ENCODE results near the gene TMEM131. TPM values are rescaled to one million over a fixed set of nuclear protein-coding genes. Genes with fewer than 3 reads are reported as not detected.

Gene TMEM131
- total RNA-seq, 5 donors from 2014 or later (not counting 1 experiment from before 2014, with no cell fraction given): 39.3 to 43.9 (median 41.1) TPM

GRCh38 chr2:98004047-98004446 lies 8.3 kb upstream of the TMEM131 start:
- H3K27me3 ChIP-seq (replicated peaks in 1 of 2; ENCODE audit: control insufficient read depth in 2 of 2, extremely low read depth in 1 of 2, insufficient read depth in 2 of 2, low read length in 1 of 2): peaks cover 0 to 3% of the 10 kb centered on the region in 2 experiments
- no peak overlapping the region for H3K27ac ChIP-seq (ENCODE audit: low read length)
- Mint-ChIP-seq H3K27ac (no peak overlapping the region), H3K36me3 (no peaks in the 10 kb centered on the region), H3K4me3 (no peak overlapping the region), H3K9me3 (no peaks in the 10 kb centered on the region), H3K27me3 (no peaks in the 10 kb centered on the region), H3K4me1 (no peaks in the 10 kb centered on the region)
- no peaks in the 10 kb centered on the region for H3K9me3 ChIP-seq
- ChIA-PET POLR2A (no interaction called here), CTCF (no interaction called here)
- no peak overlapping the region for H3K4me3 ChIP-seq (ENCODE audit: control insufficient read depth in 1 of 2, extremely low read depth in 1 of 2, low read length in 1 of 2)
- no CpG with 5 or more reads among the region's 2 CpGs for WGBS (ENCODE audit: insufficient coverage)
- DNase-seq (no peak), ATAC-seq (replicated peaks in 1 of 4) (no peak)
- no peaks in the 10 kb centered on the region for H3K36me3 ChIP-seq (ENCODE audit: control insufficient read depth in 2 of 2, extremely low read depth in 1 of 2, insufficient read depth in 1 of 2, low read length in 1 of 2)
- no peaks in the 10 kb centered on the region for H3K4me1 ChIP-seq (ENCODE audit: control insufficient read depth in 1 of 2, extremely low read depth in 1 of 2, insufficient read depth in 2 of 2, low read length in 2 of 2)

GRCh38 chr2:97999536-97999935 lies 3.8 kb upstream of the TMEM131 start:
- ChIA-PET CTCF (no interaction called here), POLR2A (interaction anchor here in 1 of 2 donors (0.5 kb wide), 1 partner anchor 58 kb away, joined by 3 read pairs; no protein-coding TSS in a partner anchor)
- Mint-ChIP-seq H3K36me3 (no peaks in the 10 kb centered on the region), H3K27ac (no peak overlapping the region), H3K4me1 (peaks cover 5 to 9% (median 7%) of the 10 kb centered on the region in 3 donors), H3K4me3 (no peak overlapping the region), H3K27me3 (no peaks in the 10 kb centered on the region), H3K9me3 (no peaks in the 10 kb centered on the region)
- WGBS (ENCODE audit: insufficient coverage): 94% methylated on average over 2 of the region's 3 CpGs
- DNase-seq (no peak), ATAC-seq (replicated peaks in 1 of 4) (no peak)
- Histone ChIP-seq H3K27ac (ENCODE audit: low read length) (no peak overlapping the region), H3K4me3 (ENCODE audit: control insufficient read depth in 1 of 2, extremely low read depth in 1 of 2, low read length in 1 of 2) (no peak overlapping the region), H3K36me3 (ENCODE audit: control insufficient read depth in 2 of 2, extremely low read depth in 1 of 2, insufficient read depth in 1 of 2, low read length in 1 of 2) (no peaks in the 10 kb centered on the region), H3K9me3 (no peaks in the 10 kb centered on the region), H3K27me3 (replicated peaks in 1 of 2; ENCODE audit: control insufficient read depth in 2 of 2, extremely low read depth in 1 of 2, insufficient read depth in 2 of 2, low read length in 1 of 2) (no peaks in the 10 kb centered on the region), H3K4me1 (ENCODE audit: control insufficient read depth in 1 of 2, extremely low read depth in 1 of 2, insufficient read depth in 2 of 2, low read length in 2 of 2) (peaks cover 3 to 8% of the 10 kb centered on the region in 2 experiments)

DNA sequence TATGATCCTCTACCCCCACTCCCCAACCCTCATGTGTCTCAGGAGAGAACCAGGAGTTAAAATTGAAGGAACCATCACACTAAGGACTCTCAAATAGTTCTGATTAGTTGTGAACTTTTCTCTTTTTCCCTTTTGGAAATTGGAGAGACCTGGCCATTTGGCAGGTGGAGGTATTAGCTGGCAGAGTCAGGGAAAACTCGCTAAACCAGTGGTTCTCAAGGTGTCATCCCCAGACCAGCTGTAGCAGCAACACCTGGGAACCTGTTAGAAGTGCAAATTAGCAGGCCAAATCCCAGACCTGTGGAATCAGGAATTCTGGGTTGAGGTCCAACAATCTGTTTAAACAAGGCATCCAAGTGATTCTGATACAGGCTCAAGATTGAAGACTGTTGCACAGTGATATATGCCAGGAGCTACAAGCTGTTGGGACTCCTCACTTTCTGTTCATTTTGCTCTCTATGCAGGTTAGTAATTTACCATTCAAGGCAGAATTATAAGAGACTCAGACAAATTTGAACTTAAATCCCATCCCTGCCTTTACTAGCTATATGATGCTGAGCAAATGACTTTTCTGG lies 2.8 kb upstream of the TMEM131 start:
- Histone ChIP-seq H3K4me1 (ENCODE audit: control insufficient read depth in 1 of 2, extremely low read depth in 1 of 2, insufficient read depth in 2 of 2, low read length in 2 of 2) (peaks cover 12 to 13% of the 10 kb centered on the region in 2 experiments), H3K36me3 (ENCODE audit: control insufficient read depth in 2 of 2, extremely low read depth in 1 of 2, insufficient read depth in 1 of 2, low read length in 1 of 2) (no peaks in the 10 kb centered on the region), H3K9me3 (no peaks in the 10 kb centered on the region), H3K27me3 (replicated peaks in 1 of 2; ENCODE audit: control insufficient read depth in 2 of 2, extremely low read depth in 1 of 2, insufficient read depth in 2 of 2, low read length in 1 of 2) (no peaks in the 10 kb centered on the region), H3K27ac (ENCODE audit: low read length) (no peak overlapping the region), H3K4me3 (ENCODE audit: control insufficient read depth in 1 of 2, extremely low read depth in 1 of 2, low read length in 1 of 2) (no peak overlapping the region)
- Mint-ChIP-seq H3K27ac (no peak overlapping the region), H3K27me3 (no peaks in the 10 kb centered on the region), H3K36me3 (no peaks in the 10 kb centered on the region), H3K4me3 (no peak overlapping the region), H3K4me1 (peaks cover 15 to 19% (median 17%) of the 10 kb centered on the region in 3 donors), H3K9me3 (no peaks in the 10 kb centered on the region)
- ChIA-PET CTCF (no interaction called here), POLR2A (no interaction called here)
- DNase-seq: no peak
- WGBS (ENCODE audit: insufficient coverage): 83% methylated on average over 1 of the region's 1 CpG
- no peak for ATAC-seq (replicated peaks in 1 of 4)

- Histone ChIP-seq H3K4me3 (ENCODE audit: control insufficient read depth in 1 of 2, extremely low read depth in 1 of 2, low read length in 1 of 2) (no peak overlapping the region), H3K4me1 (ENCODE audit: control insufficient read depth in 1 of 2, extremely low read depth in 1 of 2, insufficient read depth in 2 of 2, low read length in 2 of 2) (peaks cover 12 to 19% of the 10 kb centered on the region in 2 experiments), H3K27me3 (replicated peaks in 1 of 2; ENCODE audit: control insufficient read depth in 2 of 2, extremely low read depth in 1 of 2, insufficient read depth in 2 of 2, low read length in 1 of 2) (no peaks in the 10 kb centered on the region), H3K36me3 (ENCODE audit: control insufficient read depth in 2 of 2, extremely low read depth in 1 of 2, insufficient read depth in 1 of 2, low read length in 1 of 2) (no peaks in the 10 kb centered on the region), H3K9me3 (no peaks in the 10 kb centered on the region), H3K27ac (ENCODE audit: low read length) (no peak overlapping the region)
- CTCF ChIA-PET: no interaction called here
- H3K27ac Mint-ChIP-seq: no peak overlapping the region
- no peak for DNase-seq
- POLR2A ChIA-PET: no interaction called here
- no peaks in the 10 kb centered on the region for H3K9me3 Mint-ChIP-seq
- H3K27me3 Mint-ChIP-seq: no peaks in the 10 kb centered on the region
- ATAC-seq (replicated peaks in 1 of 4): no peak
- H3K36me3 Mint-ChIP-seq: no peaks in the 10 kb centered on the region
- H3K4me3 Mint-ChIP-seq: no peak overlapping the region
- 100% methylated on average over 1 of the region's 8 CpGs for WGBS (ENCODE audit: insufficient coverage)
- peaks cover 22 to 25% (median 24%) of the 10 kb centered on the region in 3 donors for H3K4me1 Mint-ChIP-seq
Observed at GRCh38 chr2:97997784-97998392, 2.1 kb upstream of the TMEM131 start.

DNA sequence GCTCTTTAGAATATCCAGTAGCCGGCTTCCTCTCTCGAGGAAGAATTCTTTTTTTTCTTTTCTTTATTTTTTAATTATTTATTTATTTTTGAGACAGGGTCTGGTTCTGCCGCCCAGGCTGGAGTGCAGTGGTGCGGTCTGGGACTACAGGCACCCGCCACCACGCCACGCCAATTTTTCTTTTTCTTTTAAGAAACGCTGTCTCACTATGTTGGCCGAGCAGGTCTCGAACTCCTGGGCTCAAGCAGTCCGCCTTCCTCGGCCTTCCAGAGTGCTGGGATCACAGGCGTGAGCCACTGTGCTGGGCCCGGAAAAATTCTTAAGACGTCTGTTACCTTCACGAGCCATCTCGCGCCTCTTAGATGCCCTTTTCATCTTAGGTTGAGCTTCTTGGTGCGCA lies 931 bp upstream of the TMEM131 start:
- ATAC-seq (replicated peaks in 1 of 4): no peak
- POLR2A ChIA-PET: no interaction called here
- H3K27me3 Mint-ChIP-seq: no peaks in the 10 kb centered on the region

GRCh38 chr2:97995026-97995733 lies 568 bp downstream of the TMEM131 start:
- no peaks in the 10 kb centered on the region for H3K36me3 ChIP-seq (ENCODE audit: control insufficient read depth in 2 of 2, extremely low read depth in 1 of 2, insufficient read depth in 1 of 2, low read length in 1 of 2)
- peak in 33 of 35 experiments; percentile 1 to 76 (median 25) for DNase-seq
- H3K4me1 ChIP-seq (ENCODE audit: control insufficient read depth in 1 of 2, extremely low read depth in 1 of 2, insufficient read depth in 2 of 2, low read length in 2 of 2): peaks cover 17 to 21% of the 10 kb centered on the region in 2 experiments
- CTCF ChIA-PET: interaction anchor here in 1 of 2 donors (1.0 kb wide), 1 partner anchor 188 kb away, joined by 3 read pairs; no protein-coding TSS in a partner anchor
- no peaks in the 10 kb centered on the region for H3K9me3 Mint-ChIP-seq
- peak overlapping the region; percentile 77 for H3K27ac ChIP-seq (ENCODE audit: low read length)
- no peaks in the 10 kb centered on the region for H3K36me3 Mint-ChIP-seq
- ATAC-seq (replicated peaks in 1 of 4): peak; percentile 19 to 26 (median 22)
- WGBS (ENCODE audit: insufficient coverage): under 1% methylated on average over 75 of the region's 81 CpGs
- H3K27me3 ChIP-seq (replicated peaks in 1 of 2; ENCODE audit: control insufficient read depth in 2 of 2, extremely low read depth in 1 of 2, insufficient read depth in 2 of 2, low read length in 1 of 2): no peaks in the 10 kb centered on the region
- peaks cover 43 to 47% (median 45%) of the 10 kb centered on the region in 3 donors for H3K4me1 Mint-ChIP-seq
- peak overlapping the region; percentile 93 to 95 for H3K27ac Mint-ChIP-seq
- POLR2A ChIA-PET: interaction anchor here in 1 of 2 donors (0.6 kb wide), 1 partner anchor 227 kb away, joined by 3 read pairs; no protein-coding TSS in a partner anchor
- peak overlapping the region; percentile 92 to 98 (median 93) for H3K4me3 Mint-ChIP-seq
- no peaks in the 10 kb centered on the region for H3K27me3 Mint-ChIP-seq
- H3K9me3 ChIP-seq: no peaks in the 10 kb centered on the region
- peak overlapping the region; percentile 70 to 76 for H3K4me3 ChIP-seq (ENCODE audit: control insufficient read depth in 1 of 2, extremely low read depth in 1 of 2, low read length in 1 of 2)

More for the DNA sequence above, 931 bp upstream of the TMEM131 start:
- peaks cover 32 to 35% (median 34%) of the 10 kb centered on the region in 3 donors for H3K4me1 Mint-ChIP-seq
- H3K27ac Mint-ChIP-seq: peak overlapping the region; percentile 86 to 89
- Histone ChIP-seq H3K36me3 (ENCODE audit: control insufficient read depth in 2 of 2, extremely low read depth in 1 of 2, insufficient read depth in 1 of 2, low read length in 1 of 2) (no peaks in the 10 kb centered on the region), H3K27me3 (replicated peaks in 1 of 2; ENCODE audit: control insufficient read depth in 2 of 2, extremely low read depth in 1 of 2, insufficient read depth in 2 of 2, low read length in 1 of 2) (no peaks in the 10 kb centered on the region), H3K9me3 (no peaks in the 10 kb centered on the region), H3K27ac (ENCODE audit: low read length) (peak overlapping the region; percentile 77), H3K4me3 (ENCODE audit: control insufficient read depth in 1 of 2, extremely low read depth in 1 of 2, low read length in 1 of 2) (peak overlapping the region; percentile 70 to 76), H3K4me1 (ENCODE audit: control insufficient read depth in 1 of 2, extremely low read depth in 1 of 2, insufficient read depth in 2 of 2, low read length in 2 of 2) (peaks cover 12 to 21% of the 10 kb centered on the region in 2 experiments)
- H3K9me3 Mint-ChIP-seq: no peaks in the 10 kb centered on the region
- WGBS (ENCODE audit: insufficient coverage): 91% methylated on average over 15 of the region's 19 CpGs
- CTCF ChIA-PET: no interaction called here
- H3K36me3 Mint-ChIP-seq: no peaks in the 10 kb centered on the region
- no peak for DNase-seq
- H3K4me3 Mint-ChIP-seq: peak overlapping the region; percentile 80 to 87 (median 82)
